ENCODE measurements around the gene AOAH.

DNA sequence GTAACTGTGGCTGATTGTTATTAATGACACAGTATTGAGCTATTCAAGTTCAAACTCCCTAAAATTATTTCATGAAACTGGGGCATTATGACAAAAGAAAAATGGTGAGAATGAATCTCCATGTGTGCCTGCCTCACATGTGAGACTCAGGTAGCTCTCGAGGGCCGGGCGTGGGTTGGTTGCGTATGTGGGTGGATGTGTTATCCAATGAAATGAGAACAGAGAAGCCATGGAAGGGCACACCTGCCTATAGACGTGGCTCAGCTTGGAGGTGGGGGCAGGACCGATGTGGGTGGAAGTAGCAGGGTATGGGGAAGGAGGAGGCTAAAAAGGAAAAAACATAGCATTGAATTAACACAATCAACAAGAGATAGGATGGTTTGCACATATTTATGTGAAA is 96.5 kb downstream of the AOAH start:
- TF ChIP-seq, protein P1, sequence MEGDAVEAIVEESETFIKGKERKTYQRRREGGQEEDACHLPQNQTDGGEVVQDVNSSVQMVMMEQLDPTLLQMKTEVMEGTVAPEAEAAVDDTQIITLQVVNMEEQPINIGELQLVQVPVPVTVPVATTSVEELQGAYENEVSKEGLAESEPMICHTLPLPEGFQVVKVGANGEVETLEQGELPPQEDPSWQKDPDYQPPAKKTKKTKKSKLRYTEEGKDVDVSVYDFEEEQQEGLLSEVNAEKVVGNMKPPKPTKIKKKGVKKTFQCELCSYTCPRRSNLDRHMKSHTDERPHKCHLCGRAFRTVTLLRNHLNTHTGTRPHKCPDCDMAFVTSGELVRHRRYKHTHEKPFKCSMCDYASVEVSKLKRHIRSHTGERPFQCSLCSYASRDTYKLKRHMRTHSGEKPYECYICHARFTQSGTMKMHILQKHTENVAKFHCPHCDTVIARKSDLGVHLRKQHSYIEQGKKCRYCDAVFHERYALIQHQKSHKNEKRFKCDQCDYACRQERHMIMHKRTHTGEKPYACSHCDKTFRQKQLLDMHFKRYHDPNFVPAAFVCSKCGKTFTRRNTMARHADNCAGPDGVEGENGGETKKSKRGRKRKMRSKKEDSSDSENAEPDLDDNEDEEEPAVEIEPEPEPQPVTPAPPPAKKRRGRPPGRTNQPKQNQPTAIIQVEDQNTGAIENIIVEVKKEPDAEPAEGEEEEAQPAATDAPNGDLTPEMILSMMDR (IDR thresholded peaks at IDR 0.05), result no peak
- no peak for TF ChIP-seq POLR2A (IDR thresholded peaks at IDR 0.05)

Measured in heart left ventricle (tissue), 13 donors.